ENCODE measurements around the gene CNNM1.
A peak's percentile ranks its signal among the peaks of the same experiment; 100 is the strongest.

Gene CNNM1

GRCh38 chr10:99387071-99387470 lies 57.9 kb downstream of the CNNM1 start:
- TF ChIP-seq CTCF (IDR thresholded peaks at IDR 0.05) (no peak), ZFX (IDR thresholded peaks at IDR 0.05; ENCODE audit: borderline replicate concordance) (no peak)
- no peak overlapping the region for H3K27ac ChIP-seq

- H3K27ac ChIP-seq = no peak overlapping the region
- TF ChIP-seq CTCF (IDR thresholded peaks at IDR 0.05) = no peak
- no peak for TF ChIP-seq ZFX (IDR thresholded peaks at IDR 0.05; ENCODE audit: borderline replicate concordance)
Observed at GRCh38 chr10:99387541-99387940, 58.4 kb downstream of the CNNM1 start.

- TF ChIP-seq ZFX (IDR thresholded peaks at IDR 0.05; ENCODE audit: borderline replicate concordance) (no peak), CTCF (IDR thresholded peaks at IDR 0.05) (no peak)
- H3K27ac ChIP-seq = peak overlapping the region; percentile 54
Observed at GRCh38 chr10:99389729-99390480, 60.7 kb downstream of the CNNM1 start.

- no peak for TF ChIP-seq CTCF (IDR thresholded peaks at IDR 0.05)
- TF ChIP-seq ZFX (IDR thresholded peaks at IDR 0.05; ENCODE audit: borderline replicate concordance) = no peak
- H3K27ac ChIP-seq = no peak overlapping the region
Observed at GRCh38 chr10:99391346-99391745, 62.2 kb downstream of the CNNM1 start.

GRCh38 chr10:99393036-99393435 lies 63.9 kb downstream of the CNNM1 start:
- peak overlapping the region; percentile 23; the same call in 1 of the 2 replicates for H3K27ac ChIP-seq
- no peak for TF ChIP-seq ZFX (IDR thresholded peaks at IDR 0.05; ENCODE audit: borderline replicate concordance)
- TF ChIP-seq CTCF (IDR thresholded peaks at IDR 0.05) = no peak

- H3K27ac ChIP-seq = peak overlapping the region; percentile 68; the same call in 1 of the 2 replicates
- TF ChIP-seq ZFX (IDR thresholded peaks at IDR 0.05; ENCODE audit: borderline replicate concordance) (no peak), CTCF (IDR thresholded peaks at IDR 0.05) (no peak)
Observed at GRCh38 chr10:99393683-99394082, 64.5 kb downstream of the CNNM1 start.

GRCh38 chr10:99394256-99394655 lies 65.1 kb downstream of the CNNM1 start:
- TF ChIP-seq ZFX (IDR thresholded peaks at IDR 0.05; ENCODE audit: borderline replicate concordance) = no peak
- no peak for TF ChIP-seq CTCF (IDR thresholded peaks at IDR 0.05)
- peak overlapping the region; percentile 68 for H3K27ac ChIP-seq
